MM.1S (cell line): ENCODE data around the gene ANTXRL.

ENCODE experiments used
- CTCF ChIP-seq: fragments of 300-600 bp; sonication (generic); IDR thresholded peaks from 2 replicates; pipeline ENCODE4 v1.5.1; 2016; ENCODE audit warnings: antibody characterized with exemption, low read length, mixed read lengths
- EZH2 ChIP-seq: fragments of 300-600 bp; sonication (generic); optimal IDR thresholded peaks from 2 replicates; pipeline ENCODE3; 2017; ENCODE audit warnings: low read depth, mild to moderate bottlenecking, antibody characterized with exemption, low read length, mixed read lengths
- EZH2phosphoT487 ChIP-seq: fragments of 300-600 bp; sonication (generic); IDR thresholded peaks from 2 replicates; pipeline ENCODE4 v1.6.1; 2018; ENCODE audit warnings: antibody characterized with exemption, low read length

GRCh38 chr10:46272863-46273415, 13.9 kb upstream of the ANTXRL start:
- TF ChIP-seq EZH2 = no peak
- no peak for TF ChIP-seq CTCF
- TF ChIP-seq EZH2phosphoT487 = no peak
